A549 (cell line): ENCODE results near the gene SAXO2.

Experiments used
- CEBPB ChIP-seq, 2 experiments: fragments of >200 bp in 1 of 2; sonication (Bioruptor Twin) in 1 of 2; formaldehyde crosslinking in 1 of 2; IDR thresholded peaks; 2 replicates each; pipeline ENCODE4 v1.6.1; 2012 to 2016
- EP300 ChIP-seq, 2 experiments: fragments of >200 bp; sonication (Bioruptor Twin); formaldehyde crosslinking; IDR thresholded peaks; 2 replicates in 1 of 2; 3 replicates in 1 of 2; pipeline ENCODE4 v1.6.1; 2016 to 2017
- MYC ChIP-seq: IDR thresholded peaks from 2 replicates; pipeline ENCODE4 v1.6.1; 2012; ENCODE audit warnings: mild to moderate bottlenecking, inconsistent platforms, low read length, improper control_type of control experiment, borderline replicate concordance
- NR3C1 ChIP-seq: fragments of >200 bp; sonication (Bioruptor Twin); formaldehyde crosslinking; IDR thresholded peaks from 3 replicates; pipeline ENCODE4 v1.6.1; 2017
- POLR2A ChIP-seq: IDR thresholded peaks from 2 replicates; pipeline ENCODE4 v1.6.1; 2012; ENCODE audit warnings: mild to moderate bottlenecking, low read length
- POLR2AphosphoS2 ChIP-seq: conservative IDR thresholded peaks from 2 replicates; pipeline ENCODE4 v1.6.1; 2012; ENCODE audit warnings: low read length, improper control_type of control experiment, inconsistent platforms
- RFX5 ChIP-seq: fragments of 450-650 bp; IDR thresholded peaks from 2 replicates; pipeline ENCODE4 v1.7.1; 2014; ENCODE audit warnings: antibody characterized with exemption, mild to moderate bottlenecking, moderate library complexity
- ZC3H11A ChIP-seq: fragments of 450-650 bp; IDR thresholded peaks from 2 replicates; pipeline ENCODE4 v1.6.1; 2014; ENCODE audit warnings: antibody characterized with exemption, mild to moderate bottlenecking
- TF ChIP-seq, protein P1 (sequence below): fragments of >200 bp; sonication (Bioruptor Twin); formaldehyde crosslinking; IDR thresholded peaks from 3 replicates; pipeline ENCODE4 v1.5.1; 2016
- TF ChIP-seq, protein P2 (sequence below): IDR thresholded peaks from 2 replicates; pipeline ENCODE4 v1.6.1; 2012

DNA sequence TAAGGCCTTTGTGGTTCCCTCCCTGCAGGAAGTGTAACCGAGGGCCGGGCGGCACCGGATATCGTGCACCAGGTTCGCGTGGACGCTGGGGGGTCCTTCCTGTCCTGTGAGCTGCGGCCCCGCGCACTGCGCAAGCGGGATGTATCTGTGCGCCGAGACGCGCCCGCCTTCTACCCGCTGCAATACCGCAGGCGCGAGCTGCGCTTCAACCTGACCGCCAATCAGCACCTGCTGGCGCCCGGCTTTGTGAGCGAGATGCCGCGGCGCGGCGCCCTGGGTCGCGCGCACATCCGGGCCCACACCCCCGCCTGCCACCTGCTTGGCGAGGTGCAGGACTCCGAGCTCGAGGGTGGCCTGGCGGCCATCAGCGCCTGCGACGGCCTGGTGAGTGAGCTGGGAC is 35.9 kb downstream of the SAXO2 start:
- TF ChIP-seq CEBPB (IDR thresholded peaks at IDR 0.05), result no peak
- no peak for TF ChIP-seq EP300 (IDR thresholded peaks at IDR 0.05)
- TF ChIP-seq, protein P1, sequence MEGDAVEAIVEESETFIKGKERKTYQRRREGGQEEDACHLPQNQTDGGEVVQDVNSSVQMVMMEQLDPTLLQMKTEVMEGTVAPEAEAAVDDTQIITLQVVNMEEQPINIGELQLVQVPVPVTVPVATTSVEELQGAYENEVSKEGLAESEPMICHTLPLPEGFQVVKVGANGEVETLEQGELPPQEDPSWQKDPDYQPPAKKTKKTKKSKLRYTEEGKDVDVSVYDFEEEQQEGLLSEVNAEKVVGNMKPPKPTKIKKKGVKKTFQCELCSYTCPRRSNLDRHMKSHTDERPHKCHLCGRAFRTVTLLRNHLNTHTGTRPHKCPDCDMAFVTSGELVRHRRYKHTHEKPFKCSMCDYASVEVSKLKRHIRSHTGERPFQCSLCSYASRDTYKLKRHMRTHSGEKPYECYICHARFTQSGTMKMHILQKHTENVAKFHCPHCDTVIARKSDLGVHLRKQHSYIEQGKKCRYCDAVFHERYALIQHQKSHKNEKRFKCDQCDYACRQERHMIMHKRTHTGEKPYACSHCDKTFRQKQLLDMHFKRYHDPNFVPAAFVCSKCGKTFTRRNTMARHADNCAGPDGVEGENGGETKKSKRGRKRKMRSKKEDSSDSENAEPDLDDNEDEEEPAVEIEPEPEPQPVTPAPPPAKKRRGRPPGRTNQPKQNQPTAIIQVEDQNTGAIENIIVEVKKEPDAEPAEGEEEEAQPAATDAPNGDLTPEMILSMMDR, result no peak
- TF ChIP-seq POLR2A, result no peak
- TF ChIP-seq, protein P2, sequence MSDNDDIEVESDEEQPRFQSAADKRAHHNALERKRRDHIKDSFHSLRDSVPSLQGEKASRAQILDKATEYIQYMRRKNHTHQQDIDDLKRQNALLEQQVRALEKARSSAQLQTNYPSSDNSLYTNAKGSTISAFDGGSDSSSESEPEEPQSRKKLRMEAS, result no peak
- no peak for TF ChIP-seq NR3C1
- no peak for TF ChIP-seq MYC
- TF ChIP-seq ZC3H11A, result no peak
- TF ChIP-seq RFX5, result no peak
- no peak for TF ChIP-seq POLR2AphosphoS2
